Measurements from ENCODE around the gene ARHGAP11A.
"Not testable (repeated sequence)": the region's sequence is repeated elsewhere in the genome, so short reads cannot be mapped to it uniquely, and the experiment has no call there.

The ARHGAP11A gene, protein sequence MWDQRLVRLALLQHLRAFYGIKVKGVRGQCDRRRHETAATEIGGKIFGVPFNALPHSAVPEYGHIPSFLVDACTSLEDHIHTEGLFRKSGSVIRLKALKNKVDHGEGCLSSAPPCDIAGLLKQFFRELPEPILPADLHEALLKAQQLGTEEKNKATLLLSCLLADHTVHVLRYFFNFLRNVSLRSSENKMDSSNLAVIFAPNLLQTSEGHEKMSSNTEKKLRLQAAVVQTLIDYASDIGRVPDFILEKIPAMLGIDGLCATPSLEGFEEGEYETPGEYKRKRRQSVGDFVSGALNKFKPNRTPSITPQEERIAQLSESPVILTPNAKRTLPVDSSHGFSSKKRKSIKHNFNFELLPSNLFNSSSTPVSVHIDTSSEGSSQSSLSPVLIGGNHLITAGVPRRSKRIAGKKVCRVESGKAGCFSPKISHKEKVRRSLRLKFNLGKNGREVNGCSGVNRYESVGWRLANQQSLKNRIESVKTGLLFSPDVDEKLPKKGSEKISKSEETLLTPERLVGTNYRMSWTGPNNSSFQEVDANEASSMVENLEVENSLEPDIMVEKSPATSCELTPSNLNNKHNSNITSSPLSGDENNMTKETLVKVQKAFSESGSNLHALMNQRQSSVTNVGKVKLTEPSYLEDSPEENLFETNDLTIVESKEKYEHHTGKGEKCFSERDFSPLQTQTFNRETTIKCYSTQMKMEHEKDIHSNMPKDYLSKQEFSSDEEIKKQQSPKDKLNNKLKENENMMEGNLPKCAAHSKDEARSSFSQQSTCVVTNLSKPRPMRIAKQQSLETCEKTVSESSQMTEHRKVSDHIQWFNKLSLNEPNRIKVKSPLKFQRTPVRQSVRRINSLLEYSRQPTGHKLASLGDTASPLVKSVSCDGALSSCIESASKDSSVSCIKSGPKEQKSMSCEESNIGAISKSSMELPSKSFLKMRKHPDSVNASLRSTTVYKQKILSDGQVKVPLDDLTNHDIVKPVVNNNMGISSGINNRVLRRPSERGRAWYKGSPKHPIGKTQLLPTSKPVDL

DNA sequence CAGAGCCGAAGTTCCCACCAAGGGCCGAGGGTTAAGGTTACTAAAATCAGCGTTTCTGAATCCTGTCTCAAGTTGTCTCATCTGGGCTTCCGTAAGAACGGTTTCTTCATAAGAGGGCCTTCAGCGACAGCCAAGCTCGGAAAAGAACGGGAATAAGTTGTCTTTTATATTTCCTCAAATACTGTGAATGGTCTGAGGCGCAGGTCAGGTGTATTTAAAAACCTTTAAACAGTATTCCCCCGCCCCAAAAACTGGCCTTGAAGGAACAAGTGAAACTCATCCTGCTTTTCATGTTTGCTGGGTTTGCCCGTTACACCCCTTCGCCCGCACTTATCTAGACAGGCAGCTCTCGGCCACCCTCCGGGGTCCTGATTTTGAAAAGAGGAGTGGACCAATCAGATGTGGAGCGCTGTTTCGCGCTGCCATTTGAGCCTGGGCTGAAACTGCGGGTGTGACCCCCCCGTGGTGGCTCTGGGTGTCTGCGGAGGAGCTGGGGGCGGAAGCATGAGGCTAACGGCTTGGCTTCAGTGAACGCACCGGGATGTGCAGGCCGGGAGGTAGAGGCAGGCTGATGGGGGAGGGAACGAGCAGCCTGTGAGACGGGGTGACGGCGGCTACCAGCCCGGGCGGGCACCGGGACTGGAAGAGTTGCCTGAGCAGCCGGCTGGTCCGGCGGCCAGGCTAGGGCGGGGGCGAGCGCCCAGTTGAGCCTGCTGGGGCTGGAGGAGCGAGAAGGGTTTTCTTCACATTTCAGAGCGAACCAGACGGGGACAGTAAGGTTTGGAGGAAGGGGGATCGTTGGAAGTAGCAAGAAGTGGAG lies at the start of gene ARHGAP11A:
Gene ARHGAP11A (plus strand): TSS at position 454 of the 820 bp plus-strand sequence. CDS start 708 bp downstream, outside the sequence.
- peak; percentile 97 for DNase-seq

DNA sequence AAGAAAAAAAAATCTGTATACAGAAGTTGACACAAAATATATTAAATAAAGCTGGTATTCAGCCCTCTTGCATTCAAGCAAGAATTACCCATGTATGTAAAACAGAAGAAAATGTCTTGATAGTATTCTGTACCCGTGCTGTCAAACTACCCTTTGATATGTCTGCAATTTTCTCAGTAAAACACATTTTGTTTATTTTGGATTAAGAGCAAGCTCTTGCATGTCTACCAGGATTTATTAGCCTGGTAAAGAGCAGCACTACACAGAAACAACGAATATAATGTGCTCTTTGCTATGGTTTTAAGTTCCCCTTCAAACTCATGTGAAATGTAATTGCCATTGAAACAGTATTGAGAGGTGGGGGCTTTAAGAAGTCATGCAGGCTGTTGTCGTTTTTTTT lies 46.3 kb upstream of the ARHGAP11A start:
- DNase-seq: not testable (repeated sequence)

DNA sequence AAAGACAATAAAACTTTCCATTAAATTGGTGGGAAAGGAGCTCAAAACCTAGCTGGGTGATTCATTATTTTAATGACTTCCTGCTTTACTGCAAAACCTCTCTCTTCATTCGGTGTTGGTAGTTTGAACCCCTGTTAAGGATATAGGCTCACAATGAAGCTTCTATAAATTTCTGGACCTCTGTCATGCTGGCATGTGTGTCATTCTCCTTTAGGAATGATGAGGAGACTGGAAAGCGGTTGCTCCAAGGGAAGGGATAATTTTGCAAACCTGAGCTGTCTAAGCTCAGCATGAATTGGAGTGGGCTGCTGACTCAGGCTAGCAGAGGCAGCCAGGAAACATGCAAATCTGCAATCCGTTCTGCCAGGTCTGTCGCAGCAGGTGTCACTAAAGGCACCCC lies 36.8 kb upstream of the ARHGAP11A start:
- DNase-seq: not testable (repeated sequence)

DNA sequence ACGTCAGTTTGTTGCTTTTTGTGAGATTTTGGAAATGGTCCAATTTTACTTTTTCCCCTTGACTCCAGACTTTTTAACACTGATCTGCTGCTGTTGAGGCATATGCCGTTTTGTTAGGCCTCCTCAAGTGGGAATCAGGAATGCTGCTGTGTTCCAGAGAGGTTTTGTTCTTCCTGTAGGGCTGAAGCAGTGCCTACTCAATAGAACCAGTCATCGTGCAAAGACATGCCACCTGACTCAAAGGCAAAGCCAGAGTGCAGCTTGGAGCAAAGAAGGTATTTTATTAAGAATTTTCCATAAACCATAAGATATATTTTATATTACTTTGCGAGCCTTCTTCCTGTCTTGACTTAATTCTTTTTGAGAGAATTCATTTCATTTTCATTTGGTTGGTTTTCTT lies 29.5 kb upstream of the ARHGAP11A start:
- not testable (repeated sequence) for DNase-seq

DNA sequence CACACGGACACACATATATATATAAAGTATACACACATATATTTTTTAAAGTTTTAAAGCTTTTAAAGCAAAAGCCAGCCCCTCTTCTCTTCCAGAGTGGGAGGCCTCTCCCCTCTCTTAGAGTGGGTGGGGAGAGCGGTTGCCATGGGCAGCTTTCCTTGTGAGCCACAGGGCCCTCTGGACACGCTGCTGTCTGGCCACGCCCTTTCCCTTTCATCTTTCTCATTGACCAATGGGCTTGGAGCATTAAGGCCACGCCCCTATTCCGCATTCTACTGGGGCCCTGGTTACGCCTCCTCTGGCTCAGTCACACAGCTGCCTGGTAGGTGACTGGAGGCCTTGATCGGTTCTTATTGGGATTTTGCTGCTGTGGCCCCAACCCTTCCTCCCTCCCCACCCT lies 22.2 kb upstream of the ARHGAP11A start, which contains the start of gene GOLGA8N:
Gene GOLGA8N (plus strand): TSS at position 306 of the 400 bp plus-strand sequence.
- DNase-seq: not testable (repeated sequence)

DNA sequence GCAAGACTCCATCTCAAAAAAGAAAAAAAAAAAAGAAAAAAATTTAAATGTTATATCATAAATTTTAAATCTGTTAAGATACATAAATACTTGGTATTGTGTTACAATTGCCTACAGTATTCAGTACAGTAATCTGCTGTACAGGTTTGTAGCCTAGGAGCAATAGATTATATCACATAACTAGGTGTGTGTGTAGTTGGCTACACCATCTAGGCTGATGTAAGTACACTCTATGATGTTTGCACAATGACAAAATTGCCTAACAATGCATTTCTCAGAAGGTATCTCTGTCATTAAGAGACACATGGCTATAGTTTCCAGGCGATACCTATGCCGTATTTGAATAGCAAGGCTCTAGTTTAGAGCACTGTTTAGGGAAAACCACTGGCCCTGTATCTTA lies 5.8 kb upstream of the ARHGAP11A start:
- not testable (repeated sequence) for DNase-seq

DNA sequence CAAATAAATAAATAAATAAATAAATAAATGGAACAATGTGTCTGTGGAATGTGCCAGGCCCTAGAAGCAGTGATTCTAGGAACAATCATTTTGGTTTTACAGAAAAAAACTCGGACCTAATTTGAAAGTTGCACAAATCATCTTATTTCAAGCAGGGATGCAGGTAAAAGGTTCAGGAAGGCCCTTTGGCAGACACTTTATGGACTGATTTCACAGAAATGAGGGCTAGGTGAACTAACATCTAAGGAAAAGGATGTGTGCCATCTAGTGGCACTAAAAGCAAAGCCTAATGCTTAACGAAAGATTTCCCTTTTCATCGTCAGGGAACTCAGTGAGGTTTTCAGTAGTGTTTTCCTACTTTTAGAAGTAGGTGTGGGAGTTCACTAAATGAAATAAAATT lies 4.6 kb upstream of the ARHGAP11A start:
- peak; percentile 56 for DNase-seq

DNA sequence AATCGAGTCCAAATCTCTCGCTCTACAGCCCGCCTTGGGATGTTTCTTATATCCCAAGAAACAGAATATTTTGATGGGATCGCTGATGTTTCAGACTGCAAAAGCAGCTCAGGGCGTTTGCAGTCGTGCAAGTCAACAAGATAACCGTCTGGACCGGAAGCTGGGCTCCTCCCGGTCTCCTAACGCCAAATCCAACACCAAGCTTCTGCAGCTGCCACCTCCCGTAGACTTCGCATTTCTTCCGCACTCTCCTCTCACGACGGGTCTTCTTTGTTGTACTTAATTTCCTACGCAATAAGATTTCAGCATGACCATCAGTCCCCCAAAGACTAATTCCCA lies 623 bp upstream of the ARHGAP11A start:
- DNase-seq: not testable (repeated sequence)

DNA sequence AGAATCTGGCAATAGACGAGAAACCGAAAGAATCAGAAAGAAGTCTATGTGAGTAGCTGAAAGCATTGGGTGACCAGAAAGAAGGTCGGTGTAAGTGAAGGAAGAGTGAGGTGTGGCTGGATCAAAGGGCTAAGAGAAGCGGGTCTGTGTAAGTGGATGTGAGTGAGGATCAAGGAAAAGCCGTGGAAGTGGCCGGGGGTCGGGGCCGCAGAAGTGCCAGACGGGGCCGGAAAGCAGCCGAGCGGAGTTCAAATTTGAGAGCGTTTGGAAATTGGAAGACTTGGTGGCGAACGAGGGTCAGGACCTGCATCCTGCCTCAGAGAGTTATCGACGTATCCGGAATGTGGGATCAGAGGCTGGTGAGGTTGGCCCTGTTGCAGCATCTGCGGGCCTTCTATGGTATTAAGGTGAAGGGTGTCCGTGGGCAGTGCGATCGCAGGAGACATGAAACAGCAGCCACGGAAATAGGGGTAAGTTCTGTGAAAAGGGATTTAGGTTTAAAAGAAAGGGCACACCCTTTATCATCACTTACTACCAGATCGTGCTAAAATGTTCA lies 645 bp downstream of the ARHGAP11A start:
- DNase-seq: peak; percentile 21

DNA sequence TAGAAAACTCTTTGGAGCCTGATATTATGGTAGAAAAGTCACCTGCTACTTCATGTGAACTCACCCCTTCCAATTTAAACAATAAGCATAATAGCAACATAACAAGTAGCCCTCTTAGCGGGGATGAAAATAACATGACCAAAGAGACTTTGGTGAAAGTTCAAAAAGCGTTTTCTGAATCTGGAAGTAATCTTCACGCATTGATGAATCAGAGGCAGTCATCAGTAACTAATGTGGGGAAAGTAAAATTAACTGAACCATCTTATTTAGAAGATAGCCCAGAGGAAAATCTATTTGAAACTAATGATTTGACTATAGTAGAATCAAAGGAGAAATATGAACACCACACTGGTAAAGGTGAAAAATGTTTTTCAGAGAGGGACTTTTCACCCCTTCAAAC lies 21.1 kb downstream of the ARHGAP11A start:
- no peak for DNase-seq

DNA sequence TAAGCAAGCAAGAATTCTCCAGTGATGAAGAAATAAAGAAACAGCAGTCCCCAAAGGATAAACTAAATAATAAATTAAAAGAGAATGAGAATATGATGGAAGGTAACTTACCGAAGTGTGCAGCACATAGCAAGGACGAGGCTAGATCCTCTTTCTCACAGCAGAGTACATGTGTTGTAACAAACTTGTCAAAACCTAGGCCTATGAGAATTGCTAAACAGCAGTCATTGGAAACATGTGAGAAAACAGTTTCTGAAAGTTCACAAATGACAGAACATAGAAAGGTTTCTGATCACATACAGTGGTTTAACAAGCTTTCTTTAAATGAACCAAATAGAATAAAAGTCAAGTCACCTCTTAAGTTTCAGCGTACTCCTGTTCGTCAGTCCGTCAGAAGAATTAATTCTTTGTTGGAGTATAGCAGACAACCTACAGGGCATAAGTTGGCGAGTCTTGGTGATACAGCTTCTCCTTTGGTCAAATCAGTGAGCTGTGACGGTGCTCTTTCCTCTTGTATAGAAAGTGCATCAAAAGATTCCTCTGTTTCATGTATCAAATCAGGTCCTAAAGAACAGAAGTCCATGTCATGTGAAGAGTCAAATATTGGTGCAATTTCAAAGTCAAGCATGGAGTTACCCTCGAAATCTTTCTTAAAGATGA lies 21.7 kb downstream of the ARHGAP11A start:
- no peak for DNase-seq

DNA sequence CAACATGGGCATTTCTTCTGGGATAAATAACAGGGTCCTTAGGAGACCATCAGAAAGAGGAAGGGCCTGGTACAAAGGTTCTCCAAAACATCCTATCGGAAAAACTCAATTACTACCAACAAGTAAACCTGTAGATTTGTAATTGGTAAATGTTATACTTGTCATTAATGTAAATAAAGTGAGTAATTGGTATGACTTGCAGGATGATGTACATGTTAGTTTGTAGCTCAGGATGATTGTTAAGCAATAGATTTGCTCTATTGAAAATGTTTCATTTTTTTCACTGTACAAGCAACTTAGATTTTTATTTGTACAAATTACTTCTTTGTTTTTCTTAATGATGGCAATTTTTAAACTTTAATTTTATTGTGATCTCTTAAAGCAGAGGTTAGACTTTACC lies 22.4 kb downstream of the ARHGAP11A start:
- DNase-seq: no peak

DNA sequence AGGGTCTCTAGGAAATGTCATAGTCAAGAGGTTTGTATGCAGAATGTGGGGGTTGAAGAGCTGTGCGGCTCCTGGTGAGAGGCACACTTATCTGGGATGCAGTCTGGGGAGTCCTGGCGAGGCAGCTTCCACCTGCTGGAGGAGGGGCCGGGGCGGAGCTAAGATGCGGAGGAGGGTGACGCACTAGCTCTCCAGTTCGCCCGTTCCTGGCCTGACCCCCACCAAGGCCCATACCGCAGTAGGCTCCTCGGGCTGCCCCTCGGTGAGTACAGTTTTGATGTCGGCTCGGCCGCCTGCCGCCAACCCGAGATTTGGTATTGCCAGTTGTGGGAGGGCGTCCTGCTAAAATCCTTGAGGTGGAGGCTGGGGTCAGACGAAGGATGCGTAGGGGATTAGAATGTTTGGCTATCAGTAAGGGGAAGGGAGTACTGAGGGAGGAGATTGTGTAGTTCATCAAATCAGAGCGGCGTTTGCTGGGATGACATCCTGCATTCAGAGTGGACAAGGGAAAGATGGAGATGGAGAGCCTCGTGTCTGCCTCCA lies 26.3 kb downstream of the ARHGAP11A start, which contains the start of gene SCG5:
Gene SCG5 (plus strand): TSS at position 194 of the 543 bp plus-strand sequence. CDS start 1,883 bp downstream, outside the sequence.
- DNase-seq: peak; percentile 13

DNA sequence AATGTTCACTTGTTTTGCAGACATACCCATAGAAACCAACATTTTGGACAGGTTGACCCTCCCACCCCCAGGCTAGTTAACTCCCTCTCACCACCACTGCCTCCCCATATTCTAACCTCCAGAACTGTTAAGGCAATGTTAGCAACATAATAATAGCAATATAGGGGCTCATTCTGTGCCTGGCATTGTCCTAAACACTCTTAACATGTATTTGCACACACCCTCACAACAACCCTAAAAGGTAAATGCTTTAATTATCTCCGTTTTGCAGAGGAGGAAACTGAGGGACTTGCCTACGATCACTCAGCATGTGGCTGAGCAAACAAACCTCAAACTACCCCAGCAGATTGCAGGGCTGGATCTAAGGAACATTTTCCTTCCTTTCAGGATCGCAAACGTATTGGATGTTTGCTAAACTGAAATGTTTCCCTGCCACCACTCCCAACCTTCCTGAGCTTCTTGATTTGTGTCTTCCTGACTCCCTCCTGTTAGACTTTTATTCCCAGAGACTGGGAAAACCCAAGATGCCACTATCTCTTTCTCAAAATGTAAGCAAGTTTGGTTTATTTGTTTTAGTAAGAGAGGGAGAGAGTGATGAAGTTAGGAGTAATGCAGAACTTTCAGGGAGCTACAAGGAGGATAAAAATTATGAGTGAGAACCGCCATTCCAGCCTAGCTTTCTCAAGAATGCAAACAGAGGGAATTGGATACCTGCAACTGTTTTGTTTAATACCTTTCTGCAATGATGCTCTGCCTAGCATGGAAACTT lies 27.5 kb downstream of the ARHGAP11A start:
- DNase-seq: no peak

DNA sequence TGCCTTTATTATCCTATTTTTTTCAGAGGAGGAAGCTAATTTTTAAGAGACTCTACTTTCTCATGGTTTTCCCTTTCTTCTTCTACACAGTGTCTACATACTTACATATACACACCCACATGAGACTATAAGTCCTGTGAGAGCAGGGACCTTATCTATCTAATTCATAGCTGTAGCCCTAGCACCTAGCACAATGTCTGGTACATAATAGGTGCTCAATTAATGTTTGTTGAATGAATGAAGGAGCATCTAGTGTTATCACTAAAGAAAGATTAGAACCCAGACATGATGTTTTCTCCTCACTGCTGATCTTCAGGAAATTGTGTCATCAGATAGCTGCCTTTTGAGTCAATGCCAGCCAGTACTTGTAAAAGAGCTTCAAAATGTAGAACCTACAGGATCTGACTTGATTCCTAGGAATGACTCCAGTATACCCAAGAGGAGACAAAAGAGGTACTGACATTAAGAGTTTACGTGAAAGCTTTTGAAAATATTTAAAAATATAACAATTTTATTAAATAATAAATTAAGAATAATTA lies 28.7 kb downstream of the ARHGAP11A start:
- no peak for DNase-seq

DNA sequence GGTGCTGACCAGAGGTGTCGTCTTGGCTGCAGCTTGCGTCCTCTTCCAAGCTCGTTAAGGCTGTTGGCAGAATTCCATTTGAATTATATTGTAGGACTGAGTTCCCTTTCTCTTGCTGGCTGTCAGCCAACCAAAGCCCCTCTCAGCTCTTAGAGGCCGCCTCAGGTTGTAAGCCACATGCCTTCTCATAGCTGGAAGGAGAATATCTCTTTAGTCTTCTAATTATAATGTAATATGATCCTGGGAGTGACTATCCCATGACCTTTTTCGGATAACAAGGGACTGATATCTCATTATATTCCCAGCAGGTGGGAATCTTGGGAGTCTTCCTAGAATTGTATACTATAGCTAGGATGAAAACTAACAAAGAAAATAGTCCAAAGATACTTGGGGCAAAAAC lies 31.0 kb downstream of the ARHGAP11A start:
- DNase-seq: no peak

DNA sequence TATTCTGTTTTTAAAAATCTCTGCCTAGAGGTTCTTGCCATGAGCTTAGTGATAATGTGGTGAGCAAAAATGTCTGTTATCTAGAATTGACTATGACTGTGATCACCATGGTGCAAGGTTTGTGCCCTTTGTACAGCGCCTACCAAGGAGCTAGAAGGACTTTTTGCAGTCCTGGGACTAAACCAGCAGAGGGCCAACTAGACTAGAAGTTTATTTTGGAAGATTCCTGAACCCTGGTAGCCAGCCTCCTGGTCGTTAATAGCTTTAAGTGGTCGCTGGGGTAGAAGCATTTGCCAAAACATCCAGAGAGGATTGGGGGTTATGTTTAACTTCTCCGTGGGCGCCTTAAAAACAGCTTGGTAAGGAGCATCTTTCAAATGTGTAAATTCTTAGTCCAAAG lies 34.0 kb downstream of the ARHGAP11A start:
- peak; percentile 34 for DNase-seq

DNA sequence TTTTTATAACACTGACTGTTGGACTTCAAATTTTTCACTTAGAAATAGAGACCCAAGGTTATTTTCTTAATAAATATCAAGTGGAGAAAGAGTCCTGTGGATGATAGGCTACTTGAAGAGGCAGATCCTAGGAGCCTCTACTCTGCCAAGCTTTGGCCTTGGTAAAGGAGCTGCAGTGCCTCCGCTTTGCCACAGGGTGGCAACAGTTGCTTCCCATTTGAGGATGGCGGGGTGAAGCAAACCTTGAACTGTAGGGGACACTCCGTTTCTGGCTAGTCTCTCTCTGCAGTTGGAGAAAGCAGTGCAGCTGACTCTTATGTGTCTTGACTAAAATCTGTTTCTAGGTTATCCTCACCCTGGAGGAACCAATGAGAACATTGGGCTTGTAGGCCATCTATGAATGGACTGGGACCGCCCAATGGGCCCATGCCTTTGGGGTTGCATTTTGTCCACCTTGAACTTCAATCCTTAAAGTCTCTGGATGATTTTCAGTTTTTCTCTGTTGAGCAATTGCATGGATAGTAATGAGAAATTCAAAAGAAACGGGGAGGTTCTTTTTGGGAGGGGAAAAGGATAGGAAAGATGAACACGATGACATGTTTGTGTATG lies 36.0 kb downstream of the ARHGAP11A start:
- peak; percentile 72 for DNase-seq

DNA sequence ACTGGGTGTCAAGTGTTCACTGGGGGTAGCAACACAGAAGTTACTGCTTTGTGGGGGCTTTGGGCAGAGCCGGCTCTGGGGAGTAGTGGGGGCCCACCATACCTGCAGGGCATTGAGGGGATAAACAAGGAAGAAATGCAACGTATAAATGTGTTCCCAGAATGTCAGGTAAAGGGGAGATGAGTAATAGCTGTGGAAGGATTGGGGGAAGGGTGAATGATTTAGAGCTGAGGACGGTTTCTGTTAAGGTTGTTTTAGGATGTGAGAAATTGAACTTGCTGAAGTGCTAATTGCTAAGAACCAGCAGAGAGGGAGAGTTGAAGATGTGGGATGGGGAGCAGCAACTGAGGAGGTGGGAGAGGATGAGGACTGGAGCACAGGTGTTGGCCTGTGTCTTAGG lies 36.9 kb downstream of the ARHGAP11A start:
- DNase-seq: no peak

DNA sequence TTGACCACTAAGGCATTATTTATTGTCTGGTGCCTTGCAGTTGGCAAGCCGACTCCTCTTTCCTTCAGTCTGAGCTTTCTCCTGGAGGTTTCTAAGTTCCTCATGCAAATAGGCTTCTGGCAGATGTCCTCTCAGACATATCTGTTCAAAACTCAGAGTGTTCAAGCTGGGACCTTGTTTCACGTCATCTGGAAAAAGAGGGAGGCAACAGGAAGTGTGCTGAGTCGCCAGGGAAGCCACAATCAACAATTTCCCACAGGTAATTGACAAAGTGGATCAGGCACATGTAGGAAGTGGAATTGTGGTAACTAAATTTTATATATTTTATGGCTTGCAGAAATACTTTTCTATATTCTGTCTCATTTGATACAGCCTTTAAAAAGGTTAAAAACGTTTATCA lies 40.8 kb downstream of the ARHGAP11A start:
- no peak for DNase-seq

Measured in hematopoietic multipotent progenitor cell treated with erythropoietin and hydrocortisone succinate and interleukin-3 and kit ligand, for 8 days (in vitro differentiated cells).